AG04450 (cell line): ENCODE results near the gene ANTXR1. TPM values are rescaled to one million over a fixed set of nuclear protein-coding genes. Genes with fewer than 3 reads are reported as not detected.
A peak's percentile ranks its signal among the peaks of the same experiment; 100 is the strongest.

ENCODE experiments used
- CTCF ChIA-PET: fragments of 300-600, 350-600 bp; formaldehyde crosslinking; extraction: SDS; loops from one replicate; lab custom pipeline; 2022; ENCODE audit warnings: antibody characterized with exemption, inconsistent platforms; lab: Charles Lee
- POLR2A ChIA-PET: fragments of 350-600 bp; formaldehyde crosslinking; extraction: SDS; loops from one replicate; lab custom pipeline; 2021; ENCODE audit warnings: antibody characterized with exemption, inconsistent platforms; lab: Yijun Ruan, JAX
- DNase-seq: peaks from one replicate; pipeline ENCODE4 v3.0.0-alpha.2; 2011; ENCODE audit warnings: low read depth, low spot score
- H3K27ac ChIP-seq: one replicate; pipeline ENCODE4 v1.5.1; 2012; ENCODE audit warnings: low read depth, low read length, control low read depth
- H3K27me3 ChIP-seq: one replicate; pipeline ENCODE4 v1.6.0; 2012; ENCODE audit warnings: low read length; ENCODE audit not compliant: control insufficient read depth, insufficient read depth
- H3K4me3 ChIP-seq: 2 replicates; pipeline ENCODE4 v1.5.1; 2011; ENCODE audit warnings: mild to moderate bottlenecking, low read depth, low read length, control low read depth
- H3K9me3 ChIP-seq: 2 replicates; pipeline ENCODE4 v1.5.1; 2012; ENCODE audit warnings: low read length; ENCODE audit not compliant: control insufficient read depth, insufficient read depth
- polyA plus RNA-seq: library from polyadenylated mRNA; depleted of rRNA; stranded (reverse); fragments of >200 nt; gene quantifications from 2 replicates; pipeline ENCODE4 v1.2.3, GENCODE V29; 2011
- TF ChIP-seq, protein P1 (sequence below): IDR thresholded peaks from 2 replicates; pipeline ENCODE4 v1.5.1; 2011; ENCODE audit warnings: low read depth, low read length, control low read depth, inconsistent platforms

Gene ANTXR1
- polyA plus RNA-seq, 1 experiment = 113 TPM

- no peak overlapping the region for H3K4me3 ChIP-seq
- CTCF ChIA-PET = no interaction called here
- H3K9me3 ChIP-seq = no peaks in the 10 kb centered on the region
- POLR2A ChIA-PET = interaction anchor here (1.7 kb wide), 1 partner anchor 229 kb away, joined by 5 read pairs; no protein-coding TSS in a partner anchor
- DNase-seq = no peak
- TF ChIP-seq, protein P1, sequence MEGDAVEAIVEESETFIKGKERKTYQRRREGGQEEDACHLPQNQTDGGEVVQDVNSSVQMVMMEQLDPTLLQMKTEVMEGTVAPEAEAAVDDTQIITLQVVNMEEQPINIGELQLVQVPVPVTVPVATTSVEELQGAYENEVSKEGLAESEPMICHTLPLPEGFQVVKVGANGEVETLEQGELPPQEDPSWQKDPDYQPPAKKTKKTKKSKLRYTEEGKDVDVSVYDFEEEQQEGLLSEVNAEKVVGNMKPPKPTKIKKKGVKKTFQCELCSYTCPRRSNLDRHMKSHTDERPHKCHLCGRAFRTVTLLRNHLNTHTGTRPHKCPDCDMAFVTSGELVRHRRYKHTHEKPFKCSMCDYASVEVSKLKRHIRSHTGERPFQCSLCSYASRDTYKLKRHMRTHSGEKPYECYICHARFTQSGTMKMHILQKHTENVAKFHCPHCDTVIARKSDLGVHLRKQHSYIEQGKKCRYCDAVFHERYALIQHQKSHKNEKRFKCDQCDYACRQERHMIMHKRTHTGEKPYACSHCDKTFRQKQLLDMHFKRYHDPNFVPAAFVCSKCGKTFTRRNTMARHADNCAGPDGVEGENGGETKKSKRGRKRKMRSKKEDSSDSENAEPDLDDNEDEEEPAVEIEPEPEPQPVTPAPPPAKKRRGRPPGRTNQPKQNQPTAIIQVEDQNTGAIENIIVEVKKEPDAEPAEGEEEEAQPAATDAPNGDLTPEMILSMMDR = no peak
- no peaks in the 10 kb centered on the region for H3K27me3 ChIP-seq
- H3K27ac ChIP-seq = peak overlapping the region; percentile 91
Measured at GRCh38 chr2:69243652-69244051, 230.7 kb downstream of the ANTXR1 start.

- DNase-seq = no peak
- no peak overlapping the region for H3K4me3 ChIP-seq
- H3K9me3 ChIP-seq = no peaks in the 10 kb centered on the region
- no peaks in the 10 kb centered on the region for H3K27me3 ChIP-seq
- ChIA-PET CTCF (interaction anchor here (1.0 kb wide), 1 partner anchor 302 kb away, joined by 3 read pairs; no protein-coding TSS in a partner anchor), POLR2A (no interaction called here)
- TF ChIP-seq, protein P1 = no peak
- no peak overlapping the region for H3K27ac ChIP-seq
Measured at GRCh38 chr2:69244882-69245281, 231.9 kb downstream of the ANTXR1 start.

DNA sequence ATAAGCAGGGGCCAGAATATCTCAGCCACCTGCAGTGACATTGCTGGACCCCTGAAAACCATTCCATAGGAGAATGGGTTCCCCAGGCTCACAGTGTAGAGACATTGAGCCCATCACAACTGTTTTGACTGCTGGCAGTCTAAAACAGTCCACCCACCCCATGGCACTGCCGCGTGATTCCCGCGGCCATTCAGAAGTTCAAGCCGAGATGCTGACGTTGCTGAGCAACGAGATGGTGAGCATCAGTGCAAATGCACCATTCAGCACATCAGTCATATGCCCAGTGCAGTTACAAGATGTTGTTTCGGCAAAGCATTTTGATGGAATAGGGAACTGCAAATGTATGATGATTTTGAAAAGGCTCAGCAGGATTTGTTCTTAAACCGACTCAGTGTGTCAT lies 234.6 kb downstream of the ANTXR1 start:
- ChIA-PET POLR2A (no interaction called here), CTCF (no interaction called here)
- TF ChIP-seq, protein P1 = no peak
- Histone ChIP-seq H3K4me3 (no peak overlapping the region), H3K27me3 (no peaks in the 10 kb centered on the region), H3K27ac (no peak overlapping the region), H3K9me3 (no peaks in the 10 kb centered on the region)
- no peak for DNase-seq

DNA sequence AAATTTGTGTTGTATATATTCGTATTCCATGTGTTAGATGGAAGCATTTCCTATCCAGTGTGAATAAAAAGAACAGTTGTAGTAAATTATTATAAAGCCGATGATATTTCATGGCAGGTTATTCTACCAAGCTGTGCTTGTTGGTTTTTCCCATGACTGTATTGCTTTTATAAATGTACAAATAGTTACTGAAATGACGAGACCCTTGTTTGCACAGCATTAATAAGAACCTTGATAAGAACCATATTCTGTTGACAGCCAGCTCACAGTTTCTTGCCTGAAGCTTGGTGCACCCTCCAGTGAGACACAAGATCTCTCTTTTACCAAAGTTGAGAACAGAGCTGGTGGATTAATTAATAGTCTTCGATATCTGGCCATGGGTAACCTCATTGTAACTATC lies 235.3 kb downstream of the ANTXR1 start:
- ChIA-PET POLR2A (no interaction called here), CTCF (no interaction called here)
- DNase-seq = no peak
- Histone ChIP-seq H3K9me3 (no peaks in the 10 kb centered on the region), H3K27me3 (no peaks in the 10 kb centered on the region), H3K27ac (no peak overlapping the region), H3K4me3 (no peak overlapping the region)
- TF ChIP-seq, protein P1 = no peak

- TF ChIP-seq, protein P1 = no peak
- CTCF ChIA-PET = no interaction called here
- POLR2A ChIA-PET = no interaction called here
- Histone ChIP-seq H3K27me3 (no peaks in the 10 kb centered on the region), H3K4me3 (no peak overlapping the region), H3K9me3 (no peaks in the 10 kb centered on the region), H3K27ac (no peak overlapping the region)
- DNase-seq = no peak
Measured at GRCh38 chr2:69250981-69251380, 238.0 kb downstream of the ANTXR1 start.
